GM12874 (cell line): ENCODE results near the gene KNDC1.

ENCODE experiments used
- CTCF ChIP-seq: IDR thresholded peaks from 2 replicates; pipeline ENCODE4 v1.5.1; 2011; ENCODE audit warnings: low read depth, mild to moderate bottlenecking, control low read depth, low read length, moderate library complexity; ENCODE audit not compliant: insufficient read depth

Gene KNDC1

GRCh38 chr10:133263674-133264073, 103.7 kb downstream of the KNDC1 start:
- TF ChIP-seq CTCF, result no peak

GRCh38 chr10:133264461-133264860, 104.4 kb downstream of the KNDC1 start:
- no peak for TF ChIP-seq CTCF

GRCh38 chr10:133266056-133266795, 106.2 kb downstream of the KNDC1 start:
- TF ChIP-seq CTCF, result no peak

GRCh38 chr10:133267293-133267692, 107.3 kb downstream of the KNDC1 start:
- TF ChIP-seq CTCF, result no peak

- no peak for TF ChIP-seq CTCF
These were observed 107.8 kb downstream of the KNDC1 start for GRCh38 chr10:133267829-133268228.

GRCh38 chr10:133268532-133268931, 108.5 kb downstream of the KNDC1 start:
- TF ChIP-seq CTCF, result no peak

- no peak for TF ChIP-seq CTCF
These were observed 109.3 kb downstream of the KNDC1 start for GRCh38 chr10:133269367-133269766.
